GM12878 (cell line): Measurements from ENCODE around the gene ZBTB22. TPM values are rescaled to one million over a fixed set of nuclear protein-coding genes. Genes with fewer than 3 reads are reported as not detected.
A peak's percentile ranks its signal among the peaks of the same experiment; 100 is the strongest.

ENCODE experiments used
- ATAC-seq: fragments of 200-7000 bp; cut with Tn5 transposase; 3 replicates; pipeline ENCODE4 v1.9.1; 2020; ENCODE audit warnings: mild to moderate bottlenecking, moderate library complexity
- BruUV-seq: library from RNA; stranded (reverse); fragments of 400-500 nt; replicated peaks from 2 replicates; lab custom pipeline; 2021; lab: Mats Ljungman, UMichigan
- CTCF ChIA-PET: fragments of 300-600 bp; sonication (Branson Sonifier 250); formaldehyde crosslinking; extraction: SDS; loops from one replicate; lab custom pipeline; 2021; ENCODE audit warnings: inconsistent platforms; lab: Yijun Ruan, JAX
- POLR2A ChIA-PET: fragments of 350-600 bp; formaldehyde crosslinking; extraction: SDS; loops from one replicate; lab custom pipeline; 2021; ENCODE audit warnings: inconsistent platforms; lab: Charles Lee
- RAD21 ChIA-PET: fragments of 300-600 bp; sonication (Branson Sonifier 250); formaldehyde crosslinking; loops from one replicate; lab custom pipeline; 2023; ENCODE audit warnings: antibody characterized with exemption; ENCODE audit not compliant: unreplicated experiment; lab: Charles Lee
- SMC1A ChIA-PET: fragments of 300-600 bp; sonication (Branson Sonifier 250); formaldehyde crosslinking; loops from one replicate; lab custom pipeline; 2023; ENCODE audit not compliant: unreplicated experiment, uncharacterized antibody; lab: Charles Lee
- DNase-seq: peaks from one replicate; pipeline ENCODE4 v3.0.0-alpha.2; 2011; ENCODE audit warnings: low read depth, low spot score
- FAIRE-seq: peaks from 3 replicates; lab custom pipeline; 2011; peaks lifted over from hg19 to GRCh38; lab: Jason Lieb, UNC
- H2AFZ ChIP-seq: 2 replicates; pipeline ENCODE4 v1.6.0; 2011; ENCODE audit warnings: low read depth, low read length, control low read depth; ENCODE audit not compliant: control insufficient read depth
- H3K27ac ChIP-seq: 2 replicates; pipeline ENCODE4 v1.5.1; 2011; ENCODE audit warnings: control low read depth; ENCODE audit not compliant: control insufficient read depth, insufficient read depth
- H3K27me3 ChIP-seq, 2 experiments: replicated peaks in 1 of 2; 2 replicates each; pipeline versions ENCODE4 v1.6.0 to v1.6.1; 2011; ENCODE audit warnings: low read length in 1 of 2; ENCODE audit not compliant: control insufficient read depth in 2 of 2, insufficient read depth in 2 of 2
- H3K36me3 ChIP-seq, 2 experiments: 2 replicates each; pipeline ENCODE4 v1.5.1; 2011; ENCODE audit warnings: low read length in 1 of 2; ENCODE audit not compliant: control insufficient read depth in 2 of 2, insufficient read depth in 2 of 2
- H3K4me1 ChIP-seq: 2 replicates; pipeline ENCODE4 v1.6.1; 2011; ENCODE audit warnings: mild to moderate bottlenecking, low read length, moderate library complexity, mixed read lengths; ENCODE audit not compliant: control insufficient read depth, insufficient read depth
- H3K4me2 ChIP-seq: 2 replicates; pipeline ENCODE4 v1.6.0; 2011; ENCODE audit warnings: control low read depth; ENCODE audit not compliant: control insufficient read depth, insufficient read depth
- H3K4me3 ChIP-seq: fragments of 200-600 bp; sonication (generic); 2 replicates; pipeline ENCODE4 v1.5.1; 2016
- H3K79me2 ChIP-seq: 2 replicates; pipeline ENCODE4 v1.6.0; 2011; ENCODE audit warnings: low read length; ENCODE audit not compliant: control insufficient read depth, insufficient read depth
- H3K9ac ChIP-seq: 2 replicates; pipeline ENCODE4 v1.8.0; 2011; ENCODE audit warnings: low read length, control low read depth, mixed read lengths; ENCODE audit not compliant: control insufficient read depth, insufficient read depth
- H3K9me3 ChIP-seq: replicated peaks from 3 replicates; pipeline ENCODE4 v1.5.1; 2011; ENCODE audit warnings: mild to moderate bottlenecking, low read length; ENCODE audit not compliant: control insufficient read depth, insufficient read depth
- H4K20me1 ChIP-seq: 2 replicates; pipeline ENCODE4 v1.6.0; 2011; ENCODE audit not compliant: control insufficient read depth, insufficient read depth
- BHLHE40 ChIP-seq, 2 experiments: fragments of 450-650 bp in 1 of 2; IDR thresholded peaks; 2 replicates each; pipeline ENCODE4 v1.6.1; 2011 to 2017; ENCODE audit warnings: low read depth in 2 of 2, borderline replicate concordance in 1 of 2, improper control_type of control experiment in 1 of 2, low read length in 1 of 2, mild to moderate bottlenecking in 1 of 2
- HCFC1 ChIP-seq: fragments of 150-350 bp; IDR thresholded peaks from 2 replicates; pipeline ENCODE4 v1.6.1; 2014; ENCODE audit warnings: low read length
- IKZF1 ChIP-seq: fragments of 450-650 bp; conservative IDR thresholded peaks from 2 replicates; pipeline ENCODE4 v1.6.1; 2017; ENCODE audit warnings: antibody characterized with exemption, mild to moderate bottlenecking
- IKZF2 ChIP-seq, 2 experiments: fragments of 450-650 bp; IDR thresholded peaks; 2 replicates each; pipeline ENCODE4 v1.6.1; 2017; ENCODE audit warnings: mild to moderate bottlenecking in 2 of 2, moderate library complexity in 2 of 2
- LARP7 ChIP-seq: fragments of 450-650 bp; IDR thresholded peaks from 2 replicates; pipeline ENCODE4 v1.6.1; 2017; ENCODE audit warnings: mild to moderate bottlenecking
- MEF2A ChIP-seq: IDR thresholded peaks from 2 replicates; pipeline ENCODE4 v1.6.1; 2011; ENCODE audit warnings: low read depth, mild to moderate bottlenecking, low read length, moderate library complexity; ENCODE audit not compliant: insufficient read depth
- NKRF ChIP-seq: fragments of 450-650 bp; conservative IDR thresholded peaks from 2 replicates; pipeline ENCODE4 v1.6.1; 2017; ENCODE audit warnings: mild to moderate bottlenecking, moderate library complexity
- RB1 ChIP-seq: fragments of 450-650 bp; formaldehyde crosslinking; IDR thresholded peaks from 2 replicates; pipeline ENCODE4 v1.6.1; 2017; ENCODE audit warnings: mild to moderate bottlenecking, borderline replicate concordance
- RFX5 ChIP-seq: IDR thresholded peaks from 2 replicates; pipeline ENCODE4 v1.6.1; 2011; ENCODE audit warnings: low read depth, low read length, improper control_type of control experiment
- SP1 ChIP-seq: IDR thresholded peaks from one replicate; pipeline ENCODE4 v1.6.1; 2011; ENCODE audit warnings: low read depth, low read length
- SPI1 ChIP-seq: IDR thresholded peaks from 2 replicates; pipeline ENCODE4 v1.6.1; 2011; ENCODE audit warnings: low read depth, mild to moderate bottlenecking, low read length, moderate library complexity, borderline replicate concordance; ENCODE audit not compliant: insufficient read depth
- SREBF1 ChIP-seq: IDR thresholded peaks from 2 replicates; pipeline ENCODE4 v1.6.1; 2012; ENCODE audit warnings: mild to moderate bottlenecking, low read length
- SUZ12 ChIP-seq: fragments of 200-600 bp; sonication (generic); IDR thresholded peaks from one replicate; pipeline ENCODE4 v1.6.1; 2018; ENCODE audit warnings: antibody characterized with exemption, mild to moderate bottlenecking; ENCODE audit not compliant: unreplicated experiment
- TARDBP ChIP-seq: IDR thresholded peaks from 2 replicates; pipeline ENCODE4 v1.6.1; 2016; ENCODE audit warnings: borderline replicate concordance
- ZSCAN29 ChIP-seq: fragments of 450-650 bp; IDR thresholded peaks from 2 replicates; pipeline ENCODE4 v1.6.1; 2017; ENCODE audit warnings: mild to moderate bottlenecking, moderate library complexity
- WGBS: methylation state at CpG from one replicate; pipeline ENCODE4 v1.1.6; 2016; ENCODE audit warnings: low lambda C conversion rate; ENCODE audit not compliant: insufficient replicate concordance, insufficient coverage; ENCODE audit errors: missing lambda C conversion rate; 5-methylcytosine and 5-hydroxymethylcytosine counted together
- in situ Hi-C: fragments of 300-500 bp; cut with MboI; formaldehyde crosslinking; loops from 9 replicates; pipeline ENCODE4 v1.14.3; 2018; ENCODE audit warnings: mixed read lengths
- intact Hi-C: fragments of 100-400 bp; cut with micrococcal nuclease; formaldehyde crosslinking; loops from one replicate; pipeline ENCODE4 v1.14.2; 2022; ENCODE audit not compliant: unreplicated experiment
- polyA plus RNA-seq, 11 experiments: library from polyadenylated mRNA; depleted of rRNA in 4 of 11; unstranded in 6 of 11; stranded (reverse) in 5 of 11; fragments of >200 nt; fragmentation: Nextera tagmentation in 4 of 11; fragmentation: Illumina TruSeq in 1 of 11; extraction: Ambion mirVana in 4 of 11; extraction: Trizol in 1 of 11; gene quantifications; 1 replicate in 1 of 11; 2 replicates in 10 of 11; pipeline versions ENCODE4 v1.2.1 to v1.2.3, GENCODE V29; 2011 to 2016; ENCODE audit warnings: inconsistent platforms in 2 of 11, missing spikeins in 2 of 11, low read depth in 1 of 11
- total RNA-seq, 4 experiments: library from RNA; depleted of rRNA in 3 of 4; stranded (reverse); fragments of >200 nt in 3 of 4; fragmentation: Illumina TruSeq in 1 of 4; extraction: Trizol in 1 of 4; gene quantifications; 2 replicates each; pipeline versions ENCODE4 v1.2.1 to v1.2.3, GENCODE V29; 2013 to 2021
- TF ChIP-seq, protein P1 (sequence below): fragments of 450-650 bp; IDR thresholded peaks from 2 replicates; pipeline ENCODE4 v1.6.1; 2018; ENCODE audit warnings: mild to moderate bottlenecking, low read depth, moderate library complexity; ENCODE audit not compliant: partially characterized antibody
- TF ChIP-seq, protein P2 (sequence below): IDR thresholded peaks from 2 replicates; pipeline ENCODE4 v1.6.1; 2012; ENCODE audit warnings: low read depth, low read length, improper control_type of control experiment

The ZBTB22 gene
- total and polyA plus RNA-seq, 10 of the 15 experiments (the other 5 are each of a cell fraction or from before 2014, with no cell fraction given), result 0.11 to 9.9 (median 4.8) TPM

DNA sequence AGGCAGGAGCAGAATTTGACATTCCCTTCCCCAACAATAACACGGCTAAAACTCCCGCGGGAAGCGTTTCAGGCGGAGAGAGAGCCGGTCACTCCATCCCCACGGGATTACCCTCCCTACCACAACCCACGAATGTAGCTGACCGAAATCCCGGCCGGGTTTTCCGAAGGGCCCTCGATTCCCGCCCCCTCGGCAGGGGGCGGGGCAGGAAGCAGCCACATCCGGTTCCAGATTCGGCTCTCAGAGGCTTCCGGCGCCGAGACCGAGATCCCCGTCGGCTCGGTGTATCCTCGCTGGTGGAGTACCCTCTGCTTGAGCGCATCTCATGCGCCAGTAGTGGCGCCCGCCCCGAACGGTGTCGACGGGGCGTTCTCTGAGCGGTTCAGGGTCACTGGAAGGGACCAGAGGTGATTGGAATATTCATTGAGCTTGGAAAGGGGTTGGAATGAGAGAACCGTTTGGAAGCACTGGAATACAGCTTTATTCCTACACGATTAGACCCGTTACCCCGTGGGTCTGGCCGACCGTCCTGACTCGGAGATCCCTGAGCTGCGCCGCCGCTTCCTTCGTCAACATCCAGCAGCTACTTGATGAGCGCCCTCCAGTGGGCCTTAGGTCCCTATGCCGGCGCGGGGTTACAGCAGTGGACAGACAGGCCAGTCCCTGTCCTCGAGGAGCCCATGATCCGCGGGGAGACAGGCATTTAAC lies 18.2 kb downstream of the ZBTB22 start:
- no peaks in the 10 kb centered on the region for H4K20me1 ChIP-seq
- intact Hi-C loops, result loop anchor here (1.0 kb wide), 2 partner anchors 15 to 22 kb away; partner anchors contain the start of genes B3GALT4 and TAPBP
- H3K4me1 ChIP-seq, result peaks cover 11% of the 10 kb centered on the region
- H3K4me2 ChIP-seq, result peak overlapping the region; percentile 86
- peak overlapping the region; percentile 86 for H3K27ac ChIP-seq
- ChIA-PET POLR2A (interaction anchor here (0.6 to 3.4 kb wide), 10 partner anchors 10 to 172 kb away, joined by 3 to 41 read pairs (median 7); partner anchors contain the start of genes B3GALT4, PFDN6, RING1 and RPS18), SMC1A (interaction anchor here (0.8 to 1.6 kb wide), 6 partner anchors 11 to 45 kb away, joined by 3 to 10 read pairs (median 4); partner anchors contain the start of genes B3GALT4, RPS18, VPS52 and ZBTB22), RAD21 (interaction anchor here (0.7 to 2.0 kb wide), 16 partner anchors 10 to 272 kb away, joined by 3 to 14 read pairs (median 4); partner anchors contain the start of genes B3GALT4, PFDN6, RPS18 and SYNGAP1), CTCF (interaction anchor here (0.9 to 4.5 kb wide), 11 partner anchors 9 to 126 kb away, joined by 3 to 30 read pairs (median 5); partner anchors contain the start of genes B3GALT4, CUTA, PFDN6 and RPS18)
- peak overlapping the region; percentile 100 for H3K4me3 ChIP-seq
- peak overlapping the region; percentile 68 for H2AFZ ChIP-seq
- FAIRE-seq (peak; percentile 91), DNase-seq (peak; percentile 69), ATAC-seq (peak; percentile 89)
- WGBS, result 1% methylated on average over 54 of the region's 54 CpGs
- peaks cover 4% of the 10 kb centered on the region; the same call in 1 of the 2 replicates for H3K79me2 ChIP-seq
- no peaks in the 10 kb centered on the region for H3K9me3 ChIP-seq
- H3K27me3 ChIP-seq, result no peaks in the 10 kb centered on the region
- in situ Hi-C loops, result no loop called here
- peaks cover 7 to 10% of the 10 kb centered on the region in 2 experiments for H3K36me3 ChIP-seq
- H3K9ac ChIP-seq, result peak overlapping the region; percentile 82
- TSS peak; percentile 94 for BruUV-seq
- TF ChIP-seq BHLHE40 (IDR thresholded peaks at IDR 0.05; ENCODE audit: borderline replicate concordance in 1 of 2, low read depth in 2 of 2, low read length in 1 of 2) (0 out of 4 replicates have a peak, but pooled peaks have one; percentile 4 to 46), SPI1 (0 out of 2 replicates have a peak, but pooled peaks have one; percentile 1), SP1 (peak; percentile 93), RFX5 (no peak), IKZF2 (IDR thresholded peaks at IDR 0.05) (peak; percentile 82 to 87), ZSCAN29 (peak; percentile 57; the same call in 1 of the 2 replicates), SUZ12 (no peak), RB1 (peak; percentile 66), LARP7 (peak; percentile 52), MEF2A (peak; percentile 84), TARDBP (peak; percentile 28; the same call in 1 of the 2 replicates), SREBF1 (no peak), HCFC1 (peak; percentile 46; the same call in 1 of the 2 replicates), NKRF (peak; percentile 75), IKZF1 (peak; percentile 92)
- TF ChIP-seq, protein P1, sequence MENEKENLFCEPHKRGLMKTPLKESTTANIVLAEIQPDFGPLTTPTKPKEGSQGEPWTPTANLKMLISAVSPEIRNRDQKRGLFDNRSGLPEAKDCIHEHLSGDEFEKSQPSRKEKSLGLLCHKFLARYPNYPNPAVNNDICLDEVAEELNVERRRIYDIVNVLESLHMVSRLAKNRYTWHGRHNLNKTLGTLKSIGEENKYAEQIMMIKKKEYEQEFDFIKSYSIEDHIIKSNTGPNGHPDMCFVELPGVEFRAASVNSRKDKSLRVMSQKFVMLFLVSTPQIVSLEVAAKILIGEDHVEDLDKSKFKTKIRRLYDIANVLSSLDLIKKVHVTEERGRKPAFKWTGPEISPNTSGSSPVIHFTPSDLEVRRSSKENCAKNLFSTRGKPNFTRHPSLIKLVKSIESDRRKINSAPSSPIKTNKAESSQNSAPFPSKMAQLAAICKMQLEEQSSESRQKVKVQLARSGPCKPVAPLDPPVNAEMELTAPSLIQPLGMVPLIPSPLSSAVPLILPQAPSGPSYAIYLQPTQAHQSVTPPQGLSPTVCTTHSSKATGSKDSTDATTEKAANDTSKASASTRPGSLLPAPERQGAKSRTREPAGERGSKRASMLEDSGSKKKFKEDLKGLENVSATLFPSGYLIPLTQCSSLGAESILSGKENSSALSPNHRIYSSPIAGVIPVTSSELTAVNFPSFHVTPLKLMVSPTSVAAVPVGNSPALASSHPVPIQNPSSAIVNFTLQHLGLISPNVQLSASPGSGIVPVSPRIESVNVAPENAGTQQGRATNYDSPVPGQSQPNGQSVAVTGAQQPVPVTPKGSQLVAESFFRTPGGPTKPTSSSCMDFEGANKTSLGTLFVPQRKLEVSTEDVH, result peak; percentile 91
- TF ChIP-seq, protein P2, sequence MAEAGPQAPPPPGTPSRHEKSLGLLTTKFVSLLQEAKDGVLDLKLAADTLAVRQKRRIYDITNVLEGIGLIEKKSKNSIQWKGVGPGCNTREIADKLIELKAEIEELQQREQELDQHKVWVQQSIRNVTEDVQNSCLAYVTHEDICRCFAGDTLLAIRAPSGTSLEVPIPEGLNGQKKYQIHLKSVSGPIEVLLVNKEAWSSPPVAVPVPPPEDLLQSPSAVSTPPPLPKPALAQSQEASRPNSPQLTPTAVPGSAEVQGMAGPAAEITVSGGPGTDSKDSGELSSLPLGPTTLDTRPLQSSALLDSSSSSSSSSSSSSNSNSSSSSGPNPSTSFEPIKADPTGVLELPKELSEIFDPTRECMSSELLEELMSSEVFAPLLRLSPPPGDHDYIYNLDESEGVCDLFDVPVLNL, result peak; percentile 43; the same call in 1 of the 2 replicates
